Suprapubic skin (tissue), 4 donors: ENCODE measurements around the gene HIGD1A. TPM values are rescaled to one million over a fixed set of nuclear protein-coding genes. Genes with fewer than 3 reads are reported as not detected.

Experiments
- DNase-seq, 2 donors: peaks; one replicate each; pipeline ENCODE4 v3.0.0-alpha.2; 2019; ENCODE audit warnings: low spot score in 2 of 2
- H3K27ac ChIP-seq: fragments of 200-600 bp; sonication (generic); one replicate; pipeline ENCODE4 v1.5.1; 2019
- H3K27me3 ChIP-seq: fragments of 200-600 bp; sonication (generic); one replicate; pipeline ENCODE4 v1.5.1; 2019
- H3K36me3 ChIP-seq: fragments of 200-600 bp; sonication (generic); one replicate; pipeline ENCODE4 v1.5.1; 2019
- H3K4me1 ChIP-seq: fragments of 200-600 bp; sonication (generic); one replicate; pipeline ENCODE4 v1.5.1; 2019
- H3K4me3 ChIP-seq: fragments of 200-600 bp; sonication (generic); one replicate; pipeline ENCODE4 v1.5.1; 2019; ENCODE audit warnings: mild to moderate bottlenecking
- H3K9me3 ChIP-seq: fragments of 200-600 bp; sonication (generic); one replicate; pipeline ENCODE4 v1.5.1; 2019
- EP300 ChIP-seq: sonication (generic); formaldehyde crosslinking; IDR thresholded peaks from one replicate; pipeline ENCODE4 v1.6.1; 2017; ENCODE audit warnings: antibody characterized with exemption
- POLR2A ChIP-seq, 2 donors: fragments of 450-650 bp; IDR thresholded peaks; one replicate each; pipeline ENCODE4 v1.6.1; 2017; ENCODE audit warnings: antibody characterized with exemption in 2 of 2, mild to moderate bottlenecking in 2 of 2, moderate library complexity in 2 of 2
- POLR2AphosphoS5 ChIP-seq, 3 donors: sonication (generic); formaldehyde crosslinking; IDR thresholded peaks; one replicate each; pipeline ENCODE4 v1.6.1; 2017; ENCODE audit warnings: antibody characterized with exemption in 3 of 3
- whole genome bisulfite sequencing: methylation state at CpG from one replicate; pipeline ENCODE4 v1.1.5; 2018; 5-methylcytosine and 5-hydroxymethylcytosine counted together
- total RNA-seq, 4 donors: library from RNA; depleted of rRNA; stranded (reverse); fragments of >200 nt; gene quantifications; one replicate each; pipeline ENCODE4 v1.1.0, GENCODE V29; 2016
- TF ChIP-seq, protein P1 (sequence below), 2 donors: fragments of 200-600 bp in 1 of 2; fragments of 450-650 bp in 1 of 2; sonication (generic) in 1 of 2; IDR thresholded peaks; one replicate each; pipeline ENCODE4 v1.5.1; 2016 to 2019; ENCODE audit warnings: antibody characterized with exemption in 2 of 2, mild to moderate bottlenecking in 1 of 2, moderate library complexity in 1 of 2

Gene HIGD1A
- total RNA-seq, 4 donors from 2014 or later = 46.8 to 91.9 (median 81.4) TPM

DNA sequence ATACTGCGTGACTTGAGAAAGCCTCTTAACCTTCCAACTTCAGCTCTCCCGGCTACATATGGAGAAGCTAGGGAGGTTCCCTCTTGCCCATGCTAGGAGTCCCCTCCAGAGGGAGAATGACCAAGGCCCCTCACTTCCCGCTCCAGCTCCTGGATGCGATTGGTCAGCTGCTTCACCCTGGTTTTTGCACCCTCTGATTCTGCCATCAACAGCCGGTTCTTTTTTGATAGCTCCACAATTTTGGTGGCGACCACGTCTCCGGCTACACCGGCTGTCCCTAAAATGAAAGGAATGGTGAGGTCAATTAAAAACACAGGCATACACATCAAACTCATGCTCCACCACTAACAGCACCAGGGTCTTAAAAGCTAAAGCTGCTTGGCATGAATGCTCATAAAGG lies 51.8 kb downstream of the HIGD1A start:
- no peak overlapping the region for H3K4me3 ChIP-seq
- no peaks in the 10 kb centered on the region for H3K27me3 ChIP-seq
- DNase-seq = peak in 1 of 2 donors; percentile 7
- WGBS = over 99% methylated on average over 9 of the region's 9 CpGs
- no peaks in the 10 kb centered on the region for H3K9me3 ChIP-seq
- peaks cover 2% of the 10 kb centered on the region for H3K4me1 ChIP-seq
- no peaks in the 10 kb centered on the region for H3K36me3 ChIP-seq
- TF ChIP-seq, protein P1, sequence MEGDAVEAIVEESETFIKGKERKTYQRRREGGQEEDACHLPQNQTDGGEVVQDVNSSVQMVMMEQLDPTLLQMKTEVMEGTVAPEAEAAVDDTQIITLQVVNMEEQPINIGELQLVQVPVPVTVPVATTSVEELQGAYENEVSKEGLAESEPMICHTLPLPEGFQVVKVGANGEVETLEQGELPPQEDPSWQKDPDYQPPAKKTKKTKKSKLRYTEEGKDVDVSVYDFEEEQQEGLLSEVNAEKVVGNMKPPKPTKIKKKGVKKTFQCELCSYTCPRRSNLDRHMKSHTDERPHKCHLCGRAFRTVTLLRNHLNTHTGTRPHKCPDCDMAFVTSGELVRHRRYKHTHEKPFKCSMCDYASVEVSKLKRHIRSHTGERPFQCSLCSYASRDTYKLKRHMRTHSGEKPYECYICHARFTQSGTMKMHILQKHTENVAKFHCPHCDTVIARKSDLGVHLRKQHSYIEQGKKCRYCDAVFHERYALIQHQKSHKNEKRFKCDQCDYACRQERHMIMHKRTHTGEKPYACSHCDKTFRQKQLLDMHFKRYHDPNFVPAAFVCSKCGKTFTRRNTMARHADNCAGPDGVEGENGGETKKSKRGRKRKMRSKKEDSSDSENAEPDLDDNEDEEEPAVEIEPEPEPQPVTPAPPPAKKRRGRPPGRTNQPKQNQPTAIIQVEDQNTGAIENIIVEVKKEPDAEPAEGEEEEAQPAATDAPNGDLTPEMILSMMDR (IDR thresholded peaks at IDR 0.05) = no peak
- TF ChIP-seq EP300 = no peak
- no peak overlapping the region for H3K27ac ChIP-seq

DNA sequence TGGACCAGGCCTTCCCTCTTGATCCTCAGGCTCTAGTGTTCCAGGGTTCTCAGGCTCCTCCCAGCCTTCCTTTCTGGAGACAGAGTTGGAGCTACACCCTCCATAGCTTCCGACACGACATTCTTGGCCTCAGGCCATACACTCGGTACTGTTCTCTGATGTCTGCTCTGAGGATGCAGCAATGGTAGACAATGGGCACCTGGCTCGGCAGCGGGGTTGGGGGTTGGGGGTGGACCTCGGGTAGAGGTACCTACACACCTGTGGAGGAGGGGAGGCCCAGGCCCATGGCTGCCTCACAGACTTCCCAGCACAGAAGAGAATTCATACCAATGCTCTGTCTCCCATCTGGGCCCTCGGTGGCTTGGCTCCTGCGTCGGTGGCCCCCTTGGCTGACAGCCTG lies 52.7 kb downstream of the HIGD1A start:
- Histone ChIP-seq H3K36me3 (no peaks in the 10 kb centered on the region), H3K4me3 (no peak overlapping the region), H3K4me1 (peaks cover 11% of the 10 kb centered on the region), H3K9me3 (no peaks in the 10 kb centered on the region), H3K27ac (no peak overlapping the region), H3K27me3 (no peaks in the 10 kb centered on the region)
- TF ChIP-seq POLR2A (IDR thresholded peaks at IDR 0.05) (no peak), POLR2AphosphoS5 (IDR thresholded peaks at IDR 0.05) (no peak), EP300 (no peak)
- TF ChIP-seq, protein P1 (IDR thresholded peaks at IDR 0.05) = no peak
- 46% methylated on average over 8 of the region's 9 CpGs for WGBS
- DNase-seq = peak in 1 of 2 donors; percentile 76

DNA sequence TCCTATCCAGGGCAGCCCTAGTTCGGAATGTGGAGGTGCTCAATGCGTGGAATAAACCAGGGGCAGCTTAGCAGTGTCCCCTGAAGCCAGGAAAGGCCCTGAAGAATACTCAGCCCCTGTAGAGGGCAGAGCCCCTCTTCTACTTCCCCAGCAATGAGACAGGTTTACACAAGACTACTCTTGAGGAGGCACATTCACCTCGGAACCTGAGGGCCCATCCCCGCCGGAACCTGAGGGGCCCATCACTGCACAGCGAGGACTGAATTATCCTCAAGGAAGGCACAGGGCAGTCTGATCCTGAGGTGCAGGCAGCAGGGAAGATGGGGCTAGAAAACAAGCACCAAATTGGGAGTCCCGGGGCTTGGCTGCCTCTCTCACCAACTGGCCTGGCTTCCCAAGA lies 53.5 kb downstream of the HIGD1A start:
- Histone ChIP-seq H3K9me3 (no peaks in the 10 kb centered on the region), H3K4me1 (peaks cover 15% of the 10 kb centered on the region), H3K36me3 (no peaks in the 10 kb centered on the region), H3K27me3 (no peaks in the 10 kb centered on the region), H3K27ac (no peak overlapping the region), H3K4me3 (no peak overlapping the region)
- DNase-seq = peak in 1 of 2 donors; percentile 54
- 98% methylated on average over 7 of the region's 7 CpGs for WGBS
- TF ChIP-seq EP300 = no peak
- no peak for TF ChIP-seq POLR2A (IDR thresholded peaks at IDR 0.05)
- TF ChIP-seq, protein P1 (IDR thresholded peaks at IDR 0.05) = no peak

DNA sequence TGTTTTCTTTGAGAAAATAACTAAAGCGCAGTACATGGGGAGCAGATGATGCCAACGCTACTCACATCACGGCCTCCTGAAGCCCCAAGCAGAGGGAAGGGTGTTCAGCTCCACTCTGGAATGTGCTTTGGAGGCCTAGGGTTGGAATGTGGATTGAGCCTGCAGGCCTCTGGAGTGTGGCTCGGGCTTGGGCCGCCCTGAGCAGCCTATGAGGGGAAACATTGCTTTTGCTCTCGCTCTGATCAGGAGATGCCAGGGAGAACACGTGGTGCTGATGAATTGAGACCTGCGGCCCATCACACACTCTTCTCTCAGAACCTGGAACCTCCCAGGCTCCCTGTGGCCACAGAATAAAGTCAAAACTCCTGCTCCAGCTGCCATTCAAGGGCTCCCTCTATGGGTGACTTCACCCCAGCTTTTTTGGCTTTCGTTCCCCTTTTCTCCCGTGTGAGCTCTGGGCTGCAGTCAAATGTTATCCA lies 54.5 kb downstream of the HIGD1A start:
- no peaks in the 10 kb centered on the region for H3K36me3 ChIP-seq
- H3K27ac ChIP-seq = no peak overlapping the region
- H3K4me3 ChIP-seq = no peak overlapping the region
- peaks cover 26% of the 10 kb centered on the region for H3K4me1 ChIP-seq
- peak in 1 of 2 donors; percentile 68 for DNase-seq
- no peak for TF ChIP-seq POLR2AphosphoS5 (IDR thresholded peaks at IDR 0.05)
- TF ChIP-seq EP300 = no peak
- TF ChIP-seq, protein P1 (IDR thresholded peaks at IDR 0.05) = peak in 1 of 2 donors; percentile 50
- no peak for TF ChIP-seq POLR2A (IDR thresholded peaks at IDR 0.05)
- no peaks in the 10 kb centered on the region for H3K27me3 ChIP-seq
- H3K9me3 ChIP-seq = no peaks in the 10 kb centered on the region
- 50% methylated on average over 10 of the region's 10 CpGs for WGBS

DNA sequence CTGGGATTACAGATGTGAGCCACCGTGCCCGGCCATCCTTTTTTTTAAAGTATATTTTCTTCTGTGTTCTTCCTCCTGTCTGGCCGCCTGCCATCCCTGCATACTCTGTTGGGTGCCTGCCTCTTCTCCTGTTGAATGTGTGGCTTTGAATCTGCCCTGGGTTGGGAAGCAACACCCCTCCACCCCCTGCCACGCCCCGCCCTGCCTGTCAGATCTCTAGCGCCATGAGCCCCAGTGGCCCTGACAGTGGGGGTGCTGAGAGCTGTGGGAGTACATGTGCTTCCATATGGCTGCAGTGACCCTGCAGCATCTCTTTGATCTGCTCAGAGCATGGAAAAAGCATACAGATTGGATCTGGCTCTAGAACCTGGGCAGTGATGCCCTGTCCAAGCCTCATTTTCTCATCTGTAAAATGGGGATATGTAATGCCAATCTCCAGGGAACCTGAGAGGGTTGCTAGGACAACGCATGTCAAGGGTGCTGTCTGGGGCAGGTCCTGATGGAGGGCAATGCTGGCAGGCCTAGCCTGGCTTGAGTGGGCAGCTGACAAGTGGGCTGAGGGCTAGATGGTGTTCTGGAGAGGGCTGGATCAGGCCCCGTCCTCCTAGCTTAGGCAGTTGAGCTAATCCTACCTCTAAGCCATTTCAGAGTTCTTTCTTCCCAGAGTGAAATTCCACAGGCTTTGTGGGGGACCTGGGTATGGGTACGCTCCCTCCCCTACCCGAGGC lies 55.1 kb downstream of the HIGD1A start:
- 86% methylated on average over 10 of the region's 10 CpGs for WGBS
- no peaks in the 10 kb centered on the region for H3K36me3 ChIP-seq
- DNase-seq = peak in 1 of 2 donors; percentile 72
- no peak overlapping the region for H3K27ac ChIP-seq
- no peak overlapping the region for H3K4me3 ChIP-seq
- no peaks in the 10 kb centered on the region for H3K9me3 ChIP-seq
- H3K4me1 ChIP-seq = peaks cover 26% of the 10 kb centered on the region
- TF ChIP-seq POLR2AphosphoS5 (IDR thresholded peaks at IDR 0.05) (no peak), EP300 (no peak), POLR2A (IDR thresholded peaks at IDR 0.05) (no peak)
- TF ChIP-seq, protein P1 (IDR thresholded peaks at IDR 0.05) = no peak
- no peaks in the 10 kb centered on the region for H3K27me3 ChIP-seq
